Endothelial cell of umbilical vein (primary cell): Measurements from ENCODE around the gene PTGES. TPM values are rescaled to one million over a fixed set of nuclear protein-coding genes. Genes with fewer than 3 reads are reported as not detected.

Experiments
- BruUV-seq: library from RNA; stranded (reverse); fragments of 400-500 nt; replicated peaks from 2 replicates; lab custom pipeline; 2021; lab: Mats Ljungman, UMichigan
- CTCF ChIA-PET: fragments of 300-600, 350-600 bp; sonication (Branson Sonifier 250); formaldehyde crosslinking; loops from one replicate; lab custom pipeline; 2021; ENCODE audit warnings: antibody characterized with exemption, inconsistent platforms; lab: Charles Lee
- POLR2A ChIA-PET: fragments of 300-600, 350-600 bp; sonication (Branson Sonifier 250); formaldehyde crosslinking; loops from one replicate; lab custom pipeline; 2021; ENCODE audit warnings: antibody characterized with exemption, inconsistent platforms; lab: Charles Lee
- DNase-seq: peaks from one replicate; pipeline ENCODE4 v3.0.0-alpha.2; 2011; ENCODE audit warnings: low read depth, low spot score
- FAIRE-seq: peaks from 2 replicates; lab custom pipeline; 2011; peaks lifted over from hg19 to GRCh38; lab: Jason Lieb, UNC
- H2AFZ ChIP-seq: 2 replicates; pipeline ENCODE4 v1.6.0; 2012; ENCODE audit warnings: low read depth, low read length, control low read depth, inconsistent platforms
- H3K27ac ChIP-seq: 2 replicates; pipeline ENCODE4 v1.5.1; 2011; ENCODE audit warnings: low read depth, mild to moderate bottlenecking, control low read depth, low read length, moderate library complexity; ENCODE audit not compliant: insufficient read depth
- H3K27me3 ChIP-seq, 2 experiments: 2 replicates each; pipeline versions ENCODE4 v1.6.0 to v1.6.1; 2011; ENCODE audit warnings: low read length in 2 of 2, mixed read lengths in 1 of 2; ENCODE audit not compliant: control insufficient read depth in 2 of 2, insufficient read depth in 2 of 2
- H3K36me3 ChIP-seq, 2 experiments: 2 replicates in 1 of 2; 3 replicates in 1 of 2; pipeline ENCODE4 v1.5.1; 2011; ENCODE audit warnings: low read length in 2 of 2, mild to moderate bottlenecking in 1 of 2, moderate library complexity in 1 of 2; ENCODE audit not compliant: control insufficient read depth in 2 of 2, insufficient read depth in 2 of 2; ENCODE audit errors: extremely low read depth in 1 of 2
- H3K4me1 ChIP-seq: 3 replicates; pipeline ENCODE4 v1.5.1; 2011; ENCODE audit warnings: mild to moderate bottlenecking, low read length; ENCODE audit not compliant: control insufficient read depth, insufficient read depth; ENCODE audit errors: extremely low read depth
- H3K4me2 ChIP-seq: 2 replicates; pipeline ENCODE4 v1.6.1; 2011; ENCODE audit warnings: low read length, control low read depth, mixed read lengths; ENCODE audit not compliant: insufficient read depth
- H3K4me3 ChIP-seq, 3 experiments: fragments of 200-600 bp in 1 of 3; sonication (generic), shearing (Covaris generic) in 1 of 3; replicated peaks in 1 of 3; 2 replicates each; pipeline ENCODE4 v1.5.1; 2011 to 2016; ENCODE audit warnings: control low read depth in 3 of 3, low read length in 3 of 3, mild to moderate bottlenecking in 2 of 3, inconsistent platforms in 1 of 3, low read depth in 1 of 3, moderate library complexity in 1 of 3; ENCODE audit not compliant: insufficient read depth in 1 of 3
- H3K79me2 ChIP-seq: 2 replicates; pipeline ENCODE4 v1.6.0; 2012; ENCODE audit warnings: low read length, inconsistent platforms; ENCODE audit not compliant: control insufficient read depth, insufficient read depth
- H3K9ac ChIP-seq: replicated peaks from 2 replicates; pipeline ENCODE3; 2011; ENCODE audit warnings: low read length, control low read depth; ENCODE audit not compliant: insufficient read depth; ENCODE audit errors: extremely low read depth
- H3K9me1 ChIP-seq: replicated peaks from 3 replicates; pipeline ENCODE4 v1.6.0; 2011; ENCODE audit warnings: mild to moderate bottlenecking, low read length; ENCODE audit not compliant: control insufficient read depth, insufficient read depth; ENCODE audit errors: extremely low read depth
- H3K9me3 ChIP-seq: replicated peaks from 2 replicates; pipeline ENCODE4 v1.5.1; 2012; ENCODE audit warnings: low read length, inconsistent platforms; ENCODE audit not compliant: control insufficient read depth, insufficient read depth
- H4K20me1 ChIP-seq: replicated peaks from 2 replicates; pipeline ENCODE3; 2011; ENCODE audit warnings: mild to moderate bottlenecking, low read length; ENCODE audit not compliant: control insufficient read depth, insufficient read depth; ENCODE audit errors: extremely low read depth
- JUN ChIP-seq: IDR thresholded peaks from 2 replicates; pipeline ENCODE4 v1.6.1; 2011; ENCODE audit warnings: borderline replicate concordance, low read depth; ENCODE audit not compliant: insufficient read length, insufficient read depth
- MAX ChIP-seq: IDR thresholded peaks from 2 replicates; pipeline ENCODE4 v1.6.1; 2011; ENCODE audit not compliant: insufficient read depth, insufficient read length
- MYC ChIP-seq: IDR thresholded peaks from one replicate; pipeline ENCODE4 v1.6.1; 2011; ENCODE audit warnings: mild to moderate bottlenecking, low read depth, low read length
- dilution Hi-C: fragments of 300-500 bp; cut with MboI; formaldehyde crosslinking; loops from one replicate; pipeline ENCODE4 v1.15.0; 2019; ENCODE audit warnings: low sequenced_read_pairs; ENCODE audit not compliant: extremely low pct_ligation_motif_present
- intact Hi-C: fragments of 100-400 bp; cut with micrococcal nuclease; formaldehyde crosslinking; loops from one replicate; pipeline ENCODE4 v1.10.0; 2022
- polyA plus RNA-seq, 4 experiments: library from polyadenylated mRNA; depleted of rRNA in 3 of 4; stranded (reverse) in 3 of 4; unstranded in 1 of 4; fragments of >200 nt; gene quantifications; 2 replicates each; pipeline versions ENCODE4 v1.2.1 to v1.2.3, GENCODE V29; 2011 to 2012; ENCODE audit warnings: missing spikeins in 1 of 4
- total RNA-seq: library from RNA; stranded (reverse); gene quantifications from 2 replicates; pipeline ENCODE4 v1.2.3, GENCODE V29; 2021

The PTGES gene
- total and polyA plus RNA-seq, 2 donors (not counting 3 experiments of a cell fraction or from before 2014, with no cell fraction given), result not detected

- ChIA-PET POLR2A (no interaction called here), CTCF (interaction anchor here (0.8 to 1.3 kb wide), 3 partner anchors 10 to 38 kb away, joined by 3 to 9 read pairs (median 4); no protein-coding TSS in a partner anchor)
- Histone ChIP-seq H3K9ac (no peak overlapping the region), H3K9me3 (no peaks in the 10 kb centered on the region), H3K4me2 (no peak overlapping the region), H3K36me3 (no peaks in the 10 kb centered on the region), H4K20me1 (no peaks in the 10 kb centered on the region), H3K4me3 (no peak overlapping the region), H3K27ac (no peak overlapping the region), H3K4me1 (peaks cover 4% of the 10 kb centered on the region), H2AFZ (no peak overlapping the region), H3K27me3 (peaks cover 0 to 4% of the 10 kb centered on the region in 2 experiments), H3K9me1 (no peaks in the 10 kb centered on the region), H3K79me2 (no peaks in the 10 kb centered on the region)
- TF ChIP-seq MYC, result no peak
- dilution Hi-C loops, result loop anchor here (5.0 kb wide), 1 partner anchor 48 kb away; no protein-coding TSS in a partner anchor
- no peak for DNase-seq
- FAIRE-seq, result no peak
- intact Hi-C loops, result no loop called here
- BruUV-seq, result no TSS peak
These were observed 22.6 kb upstream of the PTGES start for GRCh38 chr9:129775448-129775798.

GRCh38 chr9:129774791-129775447 lies 22.1 kb upstream of the PTGES start:
- TF ChIP-seq JUN, result no peak
- TF ChIP-seq MAX, result no peak
- H3K4me1 ChIP-seq, result peaks cover 4% of the 10 kb centered on the region
- intact Hi-C loops (no loop called here), dilution Hi-C loops (loop anchor here (5.0 kb wide), 1 partner anchor 48 kb away; no protein-coding TSS in a partner anchor)
- no peak overlapping the region for H3K27ac ChIP-seq
- peaks cover 0 to 2% of the 10 kb centered on the region in 2 experiments for H3K27me3 ChIP-seq
- H3K79me2 ChIP-seq, result no peaks in the 10 kb centered on the region
- H3K4me3 ChIP-seq, result no peak overlapping the region
- H3K4me2 ChIP-seq, result no peak overlapping the region
- H3K9ac ChIP-seq, result no peak overlapping the region
- FAIRE-seq, result no peak
- POLR2A ChIA-PET, result no interaction called here
- CTCF ChIA-PET, result interaction anchor here (1.3 kb wide), 1 partner anchor 37 kb away, joined by 9 read pairs; no protein-coding TSS in a partner anchor
- H4K20me1 ChIP-seq, result no peaks in the 10 kb centered on the region
- H3K36me3 ChIP-seq, result no peaks in the 10 kb centered on the region
- no peak overlapping the region for H2AFZ ChIP-seq
- no peak for DNase-seq
- BruUV-seq, result no TSS peak
- H3K9me3 ChIP-seq, result no peaks in the 10 kb centered on the region
- H3K9me1 ChIP-seq, result no peaks in the 10 kb centered on the region
